Left ventricle myocardium inferior (tissue), 1 donor: ENCODE measurements around the gene AGO3. TPM values are rescaled to one million over a fixed set of nuclear protein-coding genes. Genes with fewer than 3 reads are reported as not detected.

Source experiments
- DNase-seq: peaks from one replicate; pipeline ENCODE4 v3.0.0-alpha.2; 2020
- H3K27ac ChIP-seq: fragments of 200-600 bp; replicated peaks from 2 replicates; pipeline ENCODE4 v1.8.0; 2021
- H3K27me3 ChIP-seq: fragments of 200-600 bp; 2 replicates; pipeline ENCODE4 v1.8.0; 2021; ENCODE audit warnings: low read depth
- H3K36me3 ChIP-seq: fragments of 200-600 bp; 2 replicates; pipeline ENCODE4 v1.8.0; 2021
- H3K4me1 ChIP-seq: fragments of 200-600 bp; 2 replicates; pipeline ENCODE4 v1.8.0; 2021
- H3K4me3 ChIP-seq: fragments of 200-600 bp; 2 replicates; pipeline ENCODE4 v1.8.0; 2021; ENCODE audit warnings: mild to moderate bottlenecking, moderate library complexity
- H3K9me3 ChIP-seq: fragments of 200-600 bp; replicated peaks from 2 replicates; pipeline ENCODE4 v1.8.0; 2021
- CTCF ChIP-seq: fragments of 200-600 bp; IDR thresholded peaks from 2 replicates; pipeline ENCODE4 v1.8.0; 2021; ENCODE audit warnings: antibody characterized with exemption, mild to moderate bottlenecking, borderline replicate concordance
- intact Hi-C: fragments of 100-400 bp; cut with micrococcal nuclease; formaldehyde crosslinking; loops from one replicate; pipeline ENCODE4 v1.11.0; 2022
- total RNA-seq: library from RNA; stranded (reverse); fragmentation: NEBNext Ultra II Directional; extraction: Animal tissue kit (Norgen Biotek cat#: 25700); gene quantifications from one replicate; pipeline ENCODE4 v1.2.1, GENCODE V29; 2021
- donor health status: DM: no; HTN: yes; CAD: no; lungs with severe emphysema.

The AGO3 gene
- total RNA-seq, 1 donor from 2014 or later: 12.1 TPM

- no peaks in the 10 kb centered on the region for H3K4me1 ChIP-seq
- TF ChIP-seq CTCF: no peak
- no peaks in the 10 kb centered on the region for H3K27me3 ChIP-seq
- H3K36me3 ChIP-seq: peaks cover 81% of the 10 kb centered on the region
- no peak overlapping the region for H3K27ac ChIP-seq
- H3K4me3 ChIP-seq: no peak overlapping the region
- H3K9me3 ChIP-seq: peaks cover 11% of the 10 kb centered on the region
- intact Hi-C loops: no loop called here
- DNase-seq: no peak
These were observed 96.9 kb downstream of the AGO3 start for GRCh38 chr1:36027766-36028165.

GRCh38 chr1:36031441-36031840 is 100.5 kb downstream of the AGO3 start:
- intact Hi-C loops: no loop called here
- Histone ChIP-seq H3K4me3 (no peak overlapping the region), H3K4me1 (no peaks in the 10 kb centered on the region), H3K27ac (no peak overlapping the region), H3K27me3 (no peaks in the 10 kb centered on the region), H3K9me3 (peaks cover 11% of the 10 kb centered on the region), H3K36me3 (peaks cover 85% of the 10 kb centered on the region)
- TF ChIP-seq CTCF: no peak
- no peak for DNase-seq

GRCh38 chr1:36034692-36035091 is 103.8 kb downstream of the AGO3 start:
- Histone ChIP-seq H3K27ac (no peak overlapping the region), H3K36me3 (peaks cover 78% of the 10 kb centered on the region), H3K9me3 (no peaks in the 10 kb centered on the region), H3K27me3 (no peaks in the 10 kb centered on the region), H3K4me1 (no peaks in the 10 kb centered on the region), H3K4me3 (no peak overlapping the region)
- no peak for DNase-seq
- TF ChIP-seq CTCF: no peak
- intact Hi-C loops: no loop called here

- intact Hi-C loops: no loop called here
- Histone ChIP-seq H3K36me3 (peaks cover 78% of the 10 kb centered on the region), H3K4me1 (no peaks in the 10 kb centered on the region), H3K27me3 (no peaks in the 10 kb centered on the region), H3K9me3 (no peaks in the 10 kb centered on the region), H3K27ac (no peak overlapping the region), H3K4me3 (no peak overlapping the region)
- no peak for DNase-seq
- no peak for TF ChIP-seq CTCF
These were observed 104.2 kb downstream of the AGO3 start for GRCh38 chr1:36035154-36035553.

- intact Hi-C loops: no loop called here
- Histone ChIP-seq H3K27ac (no peak overlapping the region), H3K4me1 (no peaks in the 10 kb centered on the region), H3K9me3 (no peaks in the 10 kb centered on the region), H3K36me3 (peaks cover 86% of the 10 kb centered on the region), H3K27me3 (no peaks in the 10 kb centered on the region), H3K4me3 (no peak overlapping the region)
- no peak for DNase-seq
- TF ChIP-seq CTCF: no peak
These were observed 109.3 kb downstream of the AGO3 start for GRCh38 chr1:36040238-36040637.

GRCh38 chr1:36051821-36052220 is 120.9 kb downstream of the AGO3 start:
- Histone ChIP-seq H3K36me3 (peaks cover 42% of the 10 kb centered on the region), H3K27ac (no peak overlapping the region), H3K4me1 (no peaks in the 10 kb centered on the region), H3K27me3 (no peaks in the 10 kb centered on the region), H3K9me3 (no peaks in the 10 kb centered on the region), H3K4me3 (no peak overlapping the region)
- intact Hi-C loops: no loop called here
- TF ChIP-seq CTCF: no peak
- DNase-seq: no peak
